DMS 273 treated with DMSO at 0.1 percent for 48 hours (cell line): ENCODE results near the gene ATXN7L1.

ENCODE experiments used
- DNase-seq: peaks from one replicate; lab custom pipeline; 2025; lab: John Stamatoyannopoulos, UW

Gene ATXN7L1

GRCh38 chr7:105675934-105676371, 200.4 kb downstream of the ATXN7L1 start:
- no peak for DNase-seq

- no peak for DNase-seq
Measured at GRCh38 chr7:105674200-105674920, 202.0 kb downstream of the ATXN7L1 start.

- peak; percentile 75 for DNase-seq
Measured at GRCh38 chr7:105673367-105674084, 202.9 kb downstream of the ATXN7L1 start.

DNA sequence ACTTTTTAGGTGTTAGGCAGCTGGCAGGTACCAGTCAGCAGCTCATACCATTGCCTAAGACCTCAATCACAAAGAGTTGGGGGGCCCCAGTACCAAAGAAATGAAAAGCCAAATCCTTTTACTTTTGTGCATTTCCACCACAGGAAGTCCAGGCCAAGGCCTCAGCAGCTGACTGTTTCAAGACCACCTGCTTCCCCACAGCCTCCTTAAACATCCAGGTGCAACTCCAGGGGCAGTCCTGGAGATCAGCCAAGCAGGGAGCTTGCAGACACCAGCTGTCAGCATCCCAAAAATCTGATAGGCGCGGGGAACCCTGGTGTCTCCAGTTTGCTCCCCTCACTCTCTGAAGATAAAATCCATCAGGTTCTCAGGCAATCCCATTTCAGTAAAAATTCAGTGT, 203.6 kb downstream of the ATXN7L1 start:
- DNase-seq: peak; percentile 25

DNA sequence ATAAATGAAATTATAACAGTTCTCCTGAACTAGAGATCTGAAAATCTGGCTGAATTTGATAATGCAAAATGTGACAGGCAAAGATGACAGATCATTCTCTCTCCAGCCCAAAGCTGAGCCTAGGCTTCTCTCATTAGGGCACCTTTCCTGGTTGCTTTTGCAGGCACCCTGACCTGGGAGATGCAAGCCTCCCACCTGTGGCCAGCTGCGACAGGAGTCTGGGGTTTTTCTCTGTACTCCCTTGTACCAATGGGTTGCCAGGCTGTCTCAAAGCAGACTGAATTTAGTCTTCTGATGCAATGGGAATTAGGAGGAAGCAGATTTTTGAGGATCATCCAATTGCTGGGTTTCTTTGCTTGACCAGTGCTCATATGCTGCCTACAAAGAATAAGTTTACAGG, 210.1 kb downstream of the ATXN7L1 start:
- no peak for DNase-seq

DNA sequence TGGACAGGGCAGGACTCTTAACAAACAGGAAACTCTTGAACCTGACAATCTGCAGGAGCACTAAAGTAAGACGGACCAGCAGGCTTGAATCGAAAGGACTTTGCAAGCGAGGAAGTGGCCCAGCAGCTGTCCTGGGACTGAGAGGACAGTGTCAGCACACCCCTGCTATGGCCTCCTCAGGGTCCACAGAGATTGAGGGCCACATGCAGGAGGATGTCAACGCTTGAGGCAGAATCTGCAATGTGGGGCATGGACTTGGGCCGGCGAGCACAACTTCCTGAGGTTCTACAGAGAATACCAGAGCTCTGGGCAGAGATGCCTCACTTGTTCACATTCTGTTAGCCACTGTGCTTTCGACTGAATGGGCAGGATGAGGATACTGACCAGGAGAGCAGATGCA, 210.7 kb downstream of the ATXN7L1 start:
- no peak for DNase-seq

- DNase-seq: peak; percentile 63
Measured at GRCh38 chr7:105664816-105665525, 211.4 kb downstream of the ATXN7L1 start.

DNA sequence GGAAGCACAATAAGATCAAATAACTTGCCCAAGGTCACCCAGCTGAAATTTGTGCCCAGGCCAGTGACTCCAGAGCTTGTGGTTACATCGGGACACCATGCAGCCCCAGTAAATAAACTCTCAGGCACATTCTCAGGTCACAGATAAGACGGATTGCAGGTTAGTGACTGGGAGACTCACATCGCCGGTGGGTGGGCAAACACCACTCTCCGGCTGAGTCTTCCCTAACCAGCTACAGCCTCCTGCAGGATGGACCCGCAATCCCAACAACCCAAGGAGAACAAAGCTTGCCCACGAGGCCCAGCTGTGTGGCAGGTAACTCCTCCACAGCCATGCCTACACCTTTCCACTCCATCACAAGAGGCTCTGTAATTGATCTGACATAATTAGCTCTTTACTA, 213.4 kb downstream of the ATXN7L1 start:
- DNase-seq: no peak

DNA sequence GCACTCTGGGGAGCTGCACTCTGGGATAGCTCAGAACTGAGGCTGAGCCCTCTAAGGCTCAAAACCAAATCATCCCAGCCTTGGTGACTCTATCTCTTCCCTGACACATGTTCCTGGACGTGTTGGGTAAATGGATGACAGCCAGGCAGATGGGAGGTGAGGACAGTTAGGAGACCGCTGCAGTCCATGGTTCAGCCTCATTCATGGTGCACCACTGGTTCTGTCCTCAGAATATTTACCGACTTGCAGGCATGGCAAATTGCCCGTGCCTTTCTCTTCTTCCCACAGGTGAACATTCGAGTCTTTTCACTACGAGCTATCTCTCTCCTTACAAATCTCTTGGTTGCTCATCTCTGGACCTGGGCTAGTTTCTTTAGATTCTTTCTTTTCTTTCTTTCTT, 214.8 kb downstream of the ATXN7L1 start:
- no peak for DNase-seq

DNA sequence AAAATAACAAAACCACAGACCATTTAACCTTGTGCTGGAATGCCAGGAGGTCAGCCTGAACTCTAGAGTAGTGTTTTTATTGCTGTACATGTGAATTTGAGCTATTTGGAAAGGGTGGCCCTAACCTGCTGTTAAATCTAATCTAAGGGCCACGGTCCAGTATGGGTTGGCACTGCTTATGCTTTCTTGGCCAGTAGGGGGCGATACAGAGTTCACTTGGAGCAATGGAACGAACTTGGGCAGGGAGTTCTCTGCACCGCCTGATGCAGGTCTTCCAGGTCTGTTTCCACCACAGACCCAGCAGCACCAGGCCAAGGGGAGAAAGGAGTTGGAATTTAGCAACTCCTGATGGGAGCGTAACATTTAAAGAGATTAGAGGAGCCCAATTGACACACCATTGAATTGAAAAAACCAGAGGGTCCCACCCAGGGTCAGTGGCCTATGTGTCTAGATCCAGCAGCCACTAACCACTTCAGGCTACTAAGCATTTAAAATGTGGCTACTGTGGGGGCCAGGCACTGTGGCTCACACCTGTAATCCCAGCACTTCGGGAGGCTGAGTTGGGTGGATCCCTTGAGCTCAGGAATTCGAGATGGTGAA, 219.4 kb downstream of the ATXN7L1 start:
- DNase-seq: no peak

DNA sequence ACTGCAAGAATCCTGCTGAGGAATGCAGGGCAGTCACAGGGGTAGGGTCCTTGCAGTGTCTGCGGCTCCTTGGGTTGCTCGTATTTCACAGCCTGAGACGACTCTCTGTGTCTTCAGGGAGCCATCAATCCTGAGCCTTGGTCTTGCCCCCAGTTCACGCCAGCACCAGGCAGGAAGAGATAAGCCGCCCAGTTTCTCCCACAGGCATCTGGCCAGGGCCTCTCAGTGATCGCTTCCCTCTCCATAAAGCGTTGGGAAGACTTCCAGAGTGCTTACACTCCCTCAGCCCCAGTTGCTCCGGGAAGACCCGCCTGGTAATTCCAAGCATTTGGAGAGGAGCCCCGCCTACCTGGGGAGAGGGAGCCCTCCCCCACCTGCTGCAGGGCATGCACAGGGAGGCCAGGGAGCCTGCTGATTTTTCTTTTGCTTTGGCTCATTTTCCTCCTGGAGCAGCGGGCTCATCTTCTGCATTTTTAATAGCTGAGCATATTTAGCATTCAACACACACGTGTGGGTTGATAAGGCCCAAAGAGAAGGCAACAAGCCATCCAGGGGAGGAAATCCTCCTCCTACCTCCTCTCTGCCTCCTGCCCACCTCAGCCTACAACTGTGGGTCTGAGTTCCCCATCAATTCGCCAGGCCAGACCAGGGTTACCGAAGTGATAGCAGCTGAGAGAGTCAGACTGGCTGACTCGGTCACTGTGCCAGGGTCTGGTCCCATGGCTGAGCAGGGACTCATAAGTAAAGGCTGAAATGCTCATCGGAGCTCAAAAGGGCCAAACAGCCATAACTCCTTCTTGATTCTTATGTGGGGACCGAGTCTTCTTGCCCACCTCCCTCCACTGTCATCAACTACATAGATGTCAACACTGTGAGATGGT, 220.7 kb downstream of the ATXN7L1 start:
- peak; percentile 40 for DNase-seq

DNA sequence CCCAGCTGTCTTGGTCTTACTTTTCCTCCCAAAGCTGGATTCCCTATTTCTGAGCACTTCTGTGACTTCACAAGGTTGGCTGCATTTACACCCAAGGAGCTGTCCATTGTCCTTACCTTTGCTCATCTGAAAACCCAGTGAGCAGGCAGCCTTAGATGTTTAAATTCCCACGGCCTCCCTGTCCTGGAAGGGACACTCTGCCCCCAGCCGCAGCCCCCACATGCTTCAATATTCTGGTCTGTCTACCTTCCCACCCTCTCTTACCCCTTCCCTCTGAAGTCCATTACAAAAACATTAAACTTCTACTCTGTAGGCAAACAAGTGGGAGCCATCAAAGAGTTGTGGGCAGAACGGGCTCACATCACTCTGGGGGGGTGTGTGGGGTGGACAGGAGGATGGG, 221.3 kb downstream of the ATXN7L1 start:
- DNase-seq: no peak

- DNase-seq: no peak
Measured at GRCh38 chr7:105654095-105654686, 222.2 kb downstream of the ATXN7L1 start.

DNA sequence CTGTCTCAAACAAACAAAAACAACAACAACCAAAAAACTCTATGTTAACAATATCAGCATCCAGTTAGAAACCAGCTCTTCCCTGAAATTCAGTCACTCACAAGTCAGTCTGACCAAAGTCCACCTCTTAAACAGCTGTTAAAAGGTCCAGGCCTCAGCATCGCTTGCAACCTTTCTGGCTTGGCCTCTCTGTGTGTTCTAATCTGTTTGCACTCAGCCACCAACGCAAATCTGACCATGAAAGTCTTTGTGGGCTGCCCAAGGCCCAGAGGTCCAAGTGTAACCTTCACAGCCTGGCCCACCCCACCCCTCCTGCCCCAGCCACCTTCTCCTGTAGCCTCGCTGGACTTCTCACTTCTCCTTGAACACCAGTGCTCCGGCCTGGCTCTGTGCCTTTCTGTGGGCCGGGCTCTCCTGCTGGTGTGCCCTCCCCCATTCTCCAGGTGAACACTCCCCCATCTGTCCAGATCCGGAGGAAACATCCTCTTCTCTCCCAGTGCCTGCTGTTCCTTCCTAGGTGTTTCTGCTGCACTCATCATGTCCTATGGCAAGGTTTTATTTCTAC, 222.9 kb downstream of the ATXN7L1 start:
- no peak for DNase-seq

DNA sequence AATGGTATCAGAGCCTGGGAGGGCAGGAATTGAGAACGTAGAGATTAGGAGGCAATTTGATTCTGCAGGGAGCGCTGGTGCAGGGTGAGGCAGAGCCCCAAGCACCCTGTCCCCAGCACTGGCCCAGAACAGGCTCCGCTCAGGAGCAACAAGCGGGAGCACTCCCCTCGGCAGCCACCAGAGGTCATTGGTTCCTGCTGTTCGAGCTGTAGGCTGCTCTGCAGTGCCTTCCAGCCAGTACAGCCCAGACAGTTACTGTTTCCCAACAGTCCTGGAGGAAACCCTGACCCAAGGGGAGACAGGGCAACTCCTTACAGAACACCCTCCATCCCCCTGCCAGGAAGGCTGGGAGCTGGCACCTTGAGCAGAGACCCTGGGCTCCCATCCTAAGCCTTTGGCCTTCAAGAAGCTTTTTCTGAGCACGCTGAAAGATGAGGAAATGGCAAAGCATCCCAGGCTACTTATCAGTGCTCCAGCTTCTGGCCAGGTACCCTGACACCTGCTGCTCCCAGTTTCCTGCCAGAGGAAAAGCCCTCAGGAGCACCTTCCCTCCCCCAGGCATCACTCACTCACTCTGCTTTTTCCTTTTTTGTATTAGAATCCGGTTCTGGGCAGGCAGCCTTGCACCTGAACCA, 223.9 kb downstream of the ATXN7L1 start:
- DNase-seq: peak; percentile 66

DNA sequence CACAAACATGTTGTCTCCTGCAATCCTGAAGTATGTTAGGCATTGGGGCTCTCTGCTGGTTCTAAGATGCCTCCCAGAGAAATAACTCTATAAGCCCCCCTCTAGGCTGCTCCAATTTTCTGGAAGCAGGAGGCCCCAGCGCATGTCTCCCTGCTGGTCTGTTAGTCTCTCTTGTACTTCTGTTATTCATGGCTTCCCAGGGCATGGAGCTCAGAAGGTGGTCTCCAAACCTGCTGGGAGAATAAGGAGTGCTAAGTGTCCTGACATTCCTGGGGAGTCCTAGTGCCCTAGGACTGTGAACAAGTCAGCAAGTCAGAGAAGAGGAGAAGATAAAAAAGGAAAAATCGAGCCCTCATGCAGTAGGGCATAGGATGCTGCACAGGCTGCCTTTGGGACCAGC, 224.6 kb downstream of the ATXN7L1 start:
- no peak for DNase-seq

GRCh38 chr7:105650382-105650970, 225.9 kb downstream of the ATXN7L1 start:
- DNase-seq: no peak

GRCh38 chr7:105649727-105650381, 226.5 kb downstream of the ATXN7L1 start:
- no peak for DNase-seq
